Left ventricle myocardium inferior (tissue), 1 donor: ENCODE results near the gene DDAH1. TPM values are rescaled to one million over a fixed set of nuclear protein-coding genes. Genes with fewer than 3 reads are reported as not detected.

ENCODE experiments used
- DNase-seq: peaks from one replicate; pipeline ENCODE4 v3.0.0-alpha.2; 2020
- H3K27ac ChIP-seq: fragments of 200-600 bp; replicated peaks from 2 replicates; pipeline ENCODE4 v1.8.0; 2021
- H3K27me3 ChIP-seq: fragments of 200-600 bp; 2 replicates; pipeline ENCODE4 v1.8.0; 2021; ENCODE audit warnings: low read depth
- H3K36me3 ChIP-seq: fragments of 200-600 bp; 2 replicates; pipeline ENCODE4 v1.8.0; 2021
- H3K4me1 ChIP-seq: fragments of 200-600 bp; 2 replicates; pipeline ENCODE4 v1.8.0; 2021
- H3K4me3 ChIP-seq: fragments of 200-600 bp; 2 replicates; pipeline ENCODE4 v1.8.0; 2021; ENCODE audit warnings: mild to moderate bottlenecking, moderate library complexity
- H3K9me3 ChIP-seq: fragments of 200-600 bp; replicated peaks from 2 replicates; pipeline ENCODE4 v1.8.0; 2021
- CTCF ChIP-seq: fragments of 200-600 bp; IDR thresholded peaks from 2 replicates; pipeline ENCODE4 v1.8.0; 2021; ENCODE audit warnings: antibody characterized with exemption, mild to moderate bottlenecking, borderline replicate concordance
- intact Hi-C: fragments of 100-400 bp; cut with micrococcal nuclease; formaldehyde crosslinking; loops from one replicate; pipeline ENCODE4 v1.11.0; 2022
- total RNA-seq: library from RNA; stranded (reverse); fragmentation: NEBNext Ultra II Directional; extraction: Animal tissue kit (Norgen Biotek cat#: 25700); gene quantifications from one replicate; pipeline ENCODE4 v1.2.1, GENCODE V29; 2021
- donor health status: DM: no; HTN: yes; CAD: no; lungs with severe emphysema.

DDAH1 gene
- total RNA-seq, 1 donor from 2014 or later = 10.1 TPM

GRCh38 chr1:85438353-85438752 lies 26.6 kb downstream of the DDAH1 start:
- DNase-seq = no peak
- peaks cover 21% of the 10 kb centered on the region for H3K4me1 ChIP-seq
- H3K27ac ChIP-seq = no peak overlapping the region
- intact Hi-C loops = no loop called here
- H3K27me3 ChIP-seq = no peaks in the 10 kb centered on the region
- no peaks in the 10 kb centered on the region for H3K9me3 ChIP-seq
- no peaks in the 10 kb centered on the region for H3K36me3 ChIP-seq
- H3K4me3 ChIP-seq = no peak overlapping the region
- TF ChIP-seq CTCF = no peak

- Histone ChIP-seq H3K4me3 (no peak overlapping the region), H3K9me3 (no peaks in the 10 kb centered on the region), H3K27me3 (no peaks in the 10 kb centered on the region), H3K4me1 (peaks cover 21% of the 10 kb centered on the region), H3K27ac (no peak overlapping the region), H3K36me3 (no peaks in the 10 kb centered on the region)
- TF ChIP-seq CTCF = no peak
- no peak for DNase-seq
- intact Hi-C loops = no loop called here
Observed at GRCh38 chr1:85437139-85437538, 27.8 kb downstream of the DDAH1 start.

- TF ChIP-seq CTCF = no peak
- H3K27me3 ChIP-seq = no peaks in the 10 kb centered on the region
- peaks cover 5% of the 10 kb centered on the region for H3K9me3 ChIP-seq
- no peak overlapping the region for H3K27ac ChIP-seq
- intact Hi-C loops = no loop called here
- H3K4me1 ChIP-seq = peaks cover 5% of the 10 kb centered on the region
- no peaks in the 10 kb centered on the region for H3K36me3 ChIP-seq
- DNase-seq = no peak
- no peak overlapping the region for H3K4me3 ChIP-seq
Observed at GRCh38 chr1:85433096-85433495, 31.9 kb downstream of the DDAH1 start.

- no peak for DNase-seq
- no peak for TF ChIP-seq CTCF
- intact Hi-C loops = no loop called here
- Histone ChIP-seq H3K4me1 (peaks cover 5% of the 10 kb centered on the region), H3K27me3 (no peaks in the 10 kb centered on the region), H3K36me3 (no peaks in the 10 kb centered on the region), H3K27ac (no peak overlapping the region), H3K4me3 (no peak overlapping the region), H3K9me3 (peaks cover 8% of the 10 kb centered on the region)
Observed at GRCh38 chr1:85428471-85429089, 36.4 kb downstream of the DDAH1 start.

GRCh38 chr1:85427849-85428248 lies 37.1 kb downstream of the DDAH1 start:
- Histone ChIP-seq H3K9me3 (peaks cover 12% of the 10 kb centered on the region), H3K4me3 (no peak overlapping the region), H3K4me1 (peaks cover 5% of the 10 kb centered on the region), H3K27me3 (no peaks in the 10 kb centered on the region), H3K27ac (no peak overlapping the region), H3K36me3 (no peaks in the 10 kb centered on the region)
- no peak for DNase-seq
- TF ChIP-seq CTCF = no peak
- intact Hi-C loops = no loop called here
